Neural cell (in vitro differentiated cells): ENCODE measurements around the gene SH2D1A. TPM values are rescaled to one million over a fixed set of nuclear protein-coding genes. Genes with fewer than 3 reads are reported as not detected.

ENCODE experiments used
- H2AFZ ChIP-seq: fragments of 200-600, 300-800 bp; sonication (generic), shearing (Covaris generic); 2 replicates; pipeline ENCODE4 v1.6.0; 2014; ENCODE audit warnings: low read depth, mild to moderate bottlenecking, antibody characterized with exemption, low read length, moderate library complexity
- H3F3A ChIP-seq: fragments of 200-600 bp; shearing (Covaris generic); 2 replicates; pipeline ENCODE4 v1.6.1; 2016; ENCODE audit warnings: mild to moderate bottlenecking, moderate library complexity, mixed read lengths, antibody characterized with exemption, low read length; ENCODE audit not compliant: insufficient read depth, poor library complexity, severe bottlenecking
- H3K27ac ChIP-seq: fragments of 200-600, 300-800 bp; sonication (generic), shearing (Covaris generic); 2 replicates; pipeline ENCODE4 v1.5.1; 2014; ENCODE audit warnings: mild to moderate bottlenecking, low read length, moderate library complexity
- H3K27me3 ChIP-seq: fragments of 300-800, 200-600 bp; sonication (generic), shearing (Covaris generic); 2 replicates; pipeline ENCODE4 v1.6.0; 2014; ENCODE audit warnings: mild to moderate bottlenecking, low read depth, low read length, moderate library complexity; ENCODE audit not compliant: insufficient read depth
- H3K36me3 ChIP-seq: fragments of 300-800, 200-600 bp; sonication (generic), shearing (Covaris generic); 2 replicates; pipeline ENCODE4 v1.5.1; 2014; ENCODE audit warnings: mild to moderate bottlenecking, antibody characterized with exemption, low read length, moderate library complexity; ENCODE audit not compliant: insufficient read depth
- H3K4me2 ChIP-seq: fragments of 300-800, 200-600 bp; sonication (generic), shearing (Covaris generic); 2 replicates; pipeline ENCODE4 v1.6.0; 2014; ENCODE audit warnings: mild to moderate bottlenecking, low read length
- H3K4me3 ChIP-seq: fragments of 300-800, 200-600 bp; sonication (generic), shearing (Covaris generic); 2 replicates; pipeline ENCODE4 v1.5.1; 2014; ENCODE audit warnings: mild to moderate bottlenecking, low read length, moderate library complexity
- H3K79me2 ChIP-seq: fragments of 200-600 bp; shearing (Covaris generic); replicated peaks from 2 replicates; pipeline ENCODE4 v1.6.0; 2014; ENCODE audit warnings: mild to moderate bottlenecking, low read length, moderate library complexity; ENCODE audit not compliant: insufficient read depth
- H3K9ac ChIP-seq: fragments of 300-800, 200-600 bp; sonication (generic), shearing (Covaris generic); 2 replicates; pipeline ENCODE4 v1.6.1; 2016; ENCODE audit warnings: mild to moderate bottlenecking, low read length, mixed read lengths
- H3K9me2 ChIP-seq: fragments of 200-600 bp; shearing (Covaris generic); 2 replicates; pipeline ENCODE4 v1.6.1; 2016; ENCODE audit warnings: mild to moderate bottlenecking, low read length, mixed read lengths; ENCODE audit not compliant: insufficient read depth
- H3K9me3 ChIP-seq: fragments of 200-600, 300-800 bp; sonication (generic), shearing (Covaris generic); 2 replicates; pipeline ENCODE4 v1.6.1; 2016; ENCODE audit warnings: mild to moderate bottlenecking, mixed run types, low read length, moderate library complexity, mixed read lengths
- H4K20me1 ChIP-seq: fragments of 200-600 bp; shearing (Covaris generic); 2 replicates; pipeline ENCODE4 v1.6.1; 2016; ENCODE audit warnings: mild to moderate bottlenecking, mixed run types; ENCODE audit not compliant: insufficient read depth
- EP300 ChIP-seq: fragments of 450-650 bp; conservative IDR thresholded peaks from 2 replicates; pipeline ENCODE4 v1.6.1; 2014; ENCODE audit warnings: antibody characterized with exemption, mild to moderate bottlenecking, moderate library complexity; ENCODE audit not compliant: poor library complexity, severe bottlenecking
- EZH2 ChIP-seq: fragments of 200-600, 300-800 bp; shearing (Covaris generic), sonication (generic); IDR thresholded peaks from 2 replicates; pipeline ENCODE4 v1.6.1; 2014; ENCODE audit warnings: antibody characterized with exemption, low read length, borderline replicate concordance, mild to moderate bottlenecking; ENCODE audit not compliant: insufficient read depth, poor library complexity, severe bottlenecking
- MXI1 ChIP-seq: fragments of 450-650 bp; conservative IDR thresholded peaks from 2 replicates; pipeline ENCODE4 v1.6.1; 2014; ENCODE audit warnings: antibody characterized with exemption, mild to moderate bottlenecking; ENCODE audit not compliant: poor library complexity, severe bottlenecking
- POLR2AphosphoS5 ChIP-seq: IDR thresholded peaks from 2 replicates; pipeline ENCODE4 v1.6.1; 2012
- RAD21 ChIP-seq: fragments of 450-650 bp; conservative IDR thresholded peaks from 2 replicates; pipeline ENCODE4 v1.6.1; 2014; ENCODE audit warnings: antibody characterized with exemption, mild to moderate bottlenecking, moderate library complexity
- REST ChIP-seq: IDR thresholded peaks from 2 replicates; pipeline ENCODE4 v1.6.1; 2012; ENCODE audit warnings: borderline replicate concordance
- SMC3 ChIP-seq: fragments of 450-650 bp; conservative IDR thresholded peaks from 2 replicates; pipeline ENCODE4 v1.6.1; 2014; ENCODE audit warnings: antibody characterized with exemption, mild to moderate bottlenecking, moderate library complexity; ENCODE audit not compliant: poor library complexity
- TAF1 ChIP-seq: IDR thresholded peaks from 2 replicates; pipeline ENCODE4 v1.6.1; 2012; ENCODE audit warnings: low read depth
- polyA plus RNA-seq: library from polyadenylated mRNA; depleted of rRNA; stranded (reverse); fragments of >200 nt; gene quantifications from 2 replicates; pipeline ENCODE4 v1.2.3, GENCODE V29; 2014
- TF ChIP-seq, protein P1 (sequence below): fragments of 450-650 bp; IDR thresholded peaks from 2 replicates; pipeline ENCODE4 v1.5.1; 2014; ENCODE audit warnings: antibody characterized with exemption, mild to moderate bottlenecking, moderate library complexity; ENCODE audit not compliant: poor library complexity, severe bottlenecking

SH2D1A gene
- polyA plus RNA-seq, 1 donor from 2014 or later: not detected

DNA sequence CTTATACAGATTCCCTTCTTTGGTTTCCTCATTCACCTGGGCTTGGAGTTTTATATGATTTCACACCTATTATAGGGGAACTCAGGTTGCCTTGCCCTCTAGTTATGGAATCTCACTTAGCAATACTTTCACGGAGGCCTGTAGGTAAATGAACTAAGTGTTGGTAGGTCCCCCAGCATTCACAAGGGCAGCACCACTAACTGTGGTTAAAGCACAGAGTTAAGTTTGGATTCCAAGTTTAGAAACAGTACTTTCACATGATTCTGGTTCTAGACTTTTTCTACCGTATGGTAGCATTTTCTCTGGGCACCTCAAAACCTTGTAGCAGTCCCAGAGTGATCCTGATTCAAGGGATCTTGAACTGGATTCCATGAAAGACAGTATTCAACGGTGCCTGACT is 46.4 kb downstream of the SH2D1A start:
- Histone ChIP-seq H3K79me2 (no peaks in the 10 kb centered on the region), H3K9me3 (no peaks in the 10 kb centered on the region), H3F3A (no peaks in the 10 kb centered on the region), H3K36me3 (no peaks in the 10 kb centered on the region), H3K27ac (no peak overlapping the region), H3K9me2 (no peaks in the 10 kb centered on the region), H4K20me1 (no peaks in the 10 kb centered on the region), H2AFZ (no peak overlapping the region), H3K4me3 (no peak overlapping the region), H3K27me3 (no peaks in the 10 kb centered on the region), H3K4me2 (no peak overlapping the region), H3K9ac (no peak overlapping the region)
- TF ChIP-seq TAF1 (no peak), EZH2 (no peak), SMC3 (no peak), EP300 (no peak), MXI1 (no peak), POLR2AphosphoS5 (no peak), RAD21 (no peak), REST (no peak)
- TF ChIP-seq, protein P1, sequence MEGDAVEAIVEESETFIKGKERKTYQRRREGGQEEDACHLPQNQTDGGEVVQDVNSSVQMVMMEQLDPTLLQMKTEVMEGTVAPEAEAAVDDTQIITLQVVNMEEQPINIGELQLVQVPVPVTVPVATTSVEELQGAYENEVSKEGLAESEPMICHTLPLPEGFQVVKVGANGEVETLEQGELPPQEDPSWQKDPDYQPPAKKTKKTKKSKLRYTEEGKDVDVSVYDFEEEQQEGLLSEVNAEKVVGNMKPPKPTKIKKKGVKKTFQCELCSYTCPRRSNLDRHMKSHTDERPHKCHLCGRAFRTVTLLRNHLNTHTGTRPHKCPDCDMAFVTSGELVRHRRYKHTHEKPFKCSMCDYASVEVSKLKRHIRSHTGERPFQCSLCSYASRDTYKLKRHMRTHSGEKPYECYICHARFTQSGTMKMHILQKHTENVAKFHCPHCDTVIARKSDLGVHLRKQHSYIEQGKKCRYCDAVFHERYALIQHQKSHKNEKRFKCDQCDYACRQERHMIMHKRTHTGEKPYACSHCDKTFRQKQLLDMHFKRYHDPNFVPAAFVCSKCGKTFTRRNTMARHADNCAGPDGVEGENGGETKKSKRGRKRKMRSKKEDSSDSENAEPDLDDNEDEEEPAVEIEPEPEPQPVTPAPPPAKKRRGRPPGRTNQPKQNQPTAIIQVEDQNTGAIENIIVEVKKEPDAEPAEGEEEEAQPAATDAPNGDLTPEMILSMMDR: no peak

DNA sequence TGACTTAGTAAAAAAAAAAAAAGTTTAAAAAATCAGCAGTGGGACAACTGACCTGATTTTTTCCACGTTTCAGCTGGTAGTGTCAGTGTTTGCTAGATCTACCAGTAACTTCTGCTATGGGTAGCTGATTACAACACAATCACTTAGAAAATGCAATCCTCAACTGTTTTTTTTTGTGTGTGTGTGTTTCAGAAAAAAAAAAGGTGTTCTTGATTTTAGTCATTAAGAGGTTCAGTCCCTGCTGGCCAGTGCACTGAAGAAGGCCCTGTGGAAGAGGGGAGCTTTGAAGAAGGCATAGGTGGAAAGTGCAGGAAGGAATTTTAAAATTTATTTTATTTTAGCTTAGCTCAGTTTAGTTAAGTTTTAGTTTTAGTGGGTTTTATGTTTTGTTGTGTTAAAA is 46.9 kb downstream of the SH2D1A start:
- no peak overlapping the region for H3K4me2 ChIP-seq
- H3K27ac ChIP-seq: no peak overlapping the region
- no peak overlapping the region for H3K9ac ChIP-seq
- no peaks in the 10 kb centered on the region for H3K9me3 ChIP-seq
- no peaks in the 10 kb centered on the region for H3K36me3 ChIP-seq
- H3K4me3 ChIP-seq: no peak overlapping the region
- no peaks in the 10 kb centered on the region for H3K79me2 ChIP-seq
- H3K27me3 ChIP-seq: no peaks in the 10 kb centered on the region
- no peaks in the 10 kb centered on the region for H4K20me1 ChIP-seq
- no peak overlapping the region for H2AFZ ChIP-seq
- H3K9me2 ChIP-seq: no peaks in the 10 kb centered on the region
- TF ChIP-seq RAD21: no peak
- TF ChIP-seq REST: no peak
- no peak for TF ChIP-seq EZH2
- TF ChIP-seq POLR2AphosphoS5: no peak
- TF ChIP-seq, protein P1: no peak
- H3F3A ChIP-seq: no peaks in the 10 kb centered on the region
